GM19324 (cell line): ENCODE data around the gene TMEM63C.

ENCODE experiments used
- ATAC-seq: cut with Tn5 transposase; IDR thresholded peaks from one replicate; pipeline ENCODE4 v1.9.1; 2021; ENCODE audit warnings: mild to moderate bottlenecking, moderate library complexity; ENCODE audit not compliant: unreplicated experiment, low FRiP score

The TMEM63C gene

DNA sequence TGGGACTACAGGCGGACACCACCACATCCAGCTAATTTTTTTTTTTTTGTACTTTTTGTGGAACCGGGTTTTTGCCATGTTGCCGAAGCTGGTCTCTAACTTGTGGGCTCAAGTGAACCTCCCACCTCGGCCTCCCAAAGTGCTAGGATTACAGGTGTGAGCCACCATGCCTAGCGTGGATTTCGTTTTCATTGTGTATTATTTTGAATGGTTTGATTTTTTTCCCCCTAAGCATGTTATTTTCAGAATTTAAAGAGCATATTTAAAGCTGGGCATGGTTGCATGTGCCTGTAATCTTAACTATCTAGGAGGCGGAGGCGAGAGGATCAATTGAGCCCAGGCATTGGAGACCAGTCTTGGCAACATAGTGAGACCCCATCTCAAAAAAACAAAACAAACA lies 13.1 kb downstream of the TMEM63C start:
- no peak for ATAC-seq

DNA sequence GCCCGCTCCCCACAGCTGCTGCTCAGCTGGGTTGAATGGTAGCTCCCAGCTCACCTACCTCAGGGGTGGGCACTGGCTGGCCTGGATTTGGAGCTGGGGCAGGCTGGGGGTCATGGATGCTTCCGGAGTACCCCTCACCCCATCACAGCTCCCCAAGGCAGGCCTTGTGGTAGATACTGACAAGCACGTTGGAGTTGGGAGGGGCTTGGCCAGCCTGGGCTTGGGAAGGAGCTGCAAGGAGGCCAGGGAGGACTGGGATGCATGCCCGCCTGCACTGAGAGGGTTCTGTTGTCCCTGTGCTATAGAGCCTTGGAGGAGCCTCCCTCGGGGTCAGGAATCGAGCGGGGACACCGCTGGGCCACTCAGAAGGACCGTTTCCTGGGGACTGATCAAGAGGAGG lies 14.2 kb downstream of the TMEM63C start:
- no peak for ATAC-seq

DNA sequence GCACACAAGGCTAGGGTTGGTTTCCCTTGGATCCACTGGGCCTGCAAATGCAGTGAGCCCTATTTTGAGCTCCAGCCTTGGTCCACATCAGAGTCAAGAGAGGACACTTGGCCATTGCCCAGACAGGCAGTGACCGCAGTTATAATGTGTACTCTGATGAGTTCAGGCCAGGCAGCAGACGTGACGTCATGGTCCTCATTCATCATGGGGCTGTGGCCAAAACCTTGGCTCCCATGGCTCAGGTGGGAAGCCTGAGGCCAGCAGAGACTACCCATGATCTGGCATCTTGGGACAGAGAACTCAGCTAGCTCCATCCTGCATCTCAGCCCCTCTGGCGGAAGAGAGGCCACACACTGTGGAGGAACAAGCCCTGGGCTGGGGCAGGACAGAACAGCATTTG lies 16.4 kb downstream of the TMEM63C start:
- no peak for ATAC-seq

DNA sequence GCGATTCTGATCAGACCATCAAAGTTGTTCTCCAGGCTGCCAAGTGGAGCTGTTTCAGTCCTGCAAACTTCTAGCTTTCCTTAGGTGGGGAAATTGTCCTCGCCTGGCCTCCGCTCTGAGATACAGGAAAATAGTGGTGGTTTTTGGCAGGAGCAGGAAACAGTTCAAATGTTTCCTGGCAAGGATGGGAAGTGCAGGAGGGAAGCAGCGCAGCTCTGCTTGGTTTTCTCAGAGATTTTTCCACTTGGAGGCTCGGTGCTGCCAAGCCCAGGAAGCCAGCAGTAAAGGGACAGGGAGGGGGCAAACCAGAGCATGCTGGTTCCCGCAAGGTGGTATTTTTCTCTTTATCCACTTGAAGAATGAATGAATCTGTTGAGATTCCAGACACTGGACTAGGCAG lies 17.0 kb downstream of the TMEM63C start:
- no peak for ATAC-seq

- ATAC-seq: no peak
Measured at GRCh38 chr14:77199590-77199989, 18.0 kb downstream of the TMEM63C start.

- no peak for ATAC-seq
Measured at GRCh38 chr14:77200406-77200985, 18.9 kb downstream of the TMEM63C start.

GRCh38 chr14:77201696-77202095 lies 20.1 kb downstream of the TMEM63C start:
- no peak for ATAC-seq

DNA sequence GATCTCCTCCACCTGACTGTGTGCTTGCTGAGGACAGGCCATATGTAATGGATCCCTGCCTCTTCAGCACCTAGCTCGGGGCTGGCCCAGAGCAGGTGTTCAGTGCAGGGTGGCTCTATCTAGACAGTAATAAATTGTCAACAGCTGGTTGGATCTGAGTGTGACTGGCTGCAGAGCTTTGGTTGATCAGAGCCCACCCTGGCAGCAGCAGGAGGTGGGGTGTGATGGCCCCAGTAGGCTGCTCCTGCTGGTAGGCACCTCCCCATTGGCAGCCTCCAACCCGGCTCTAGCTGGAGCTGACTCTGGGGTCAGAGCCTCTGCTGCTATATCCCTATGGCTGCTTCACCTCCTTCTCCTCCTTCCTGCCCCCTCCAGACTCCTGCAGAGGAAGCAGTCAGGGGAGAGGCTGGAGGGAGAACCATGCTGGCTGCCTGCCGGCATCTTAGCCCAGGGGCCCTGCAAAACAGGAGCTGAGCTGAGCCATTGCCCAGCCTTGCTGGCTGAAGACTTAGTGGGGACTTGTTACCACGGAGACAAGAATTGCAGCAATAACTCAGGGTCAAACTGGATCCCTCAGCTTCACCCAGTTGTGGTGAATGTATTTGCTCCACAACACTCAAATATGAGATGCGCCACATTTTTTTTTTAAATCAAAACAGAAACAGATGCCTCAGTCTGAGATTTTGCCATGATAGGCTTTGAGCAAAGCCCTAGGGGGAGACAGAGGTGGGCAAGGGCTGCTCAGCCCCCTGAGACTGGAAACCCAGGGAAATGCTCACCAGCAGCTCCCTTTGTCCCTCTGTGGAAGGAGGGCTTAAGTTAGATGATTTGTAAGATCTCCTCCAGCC lies 22.2 kb downstream of the TMEM63C start:
- ATAC-seq: no peak

DNA sequence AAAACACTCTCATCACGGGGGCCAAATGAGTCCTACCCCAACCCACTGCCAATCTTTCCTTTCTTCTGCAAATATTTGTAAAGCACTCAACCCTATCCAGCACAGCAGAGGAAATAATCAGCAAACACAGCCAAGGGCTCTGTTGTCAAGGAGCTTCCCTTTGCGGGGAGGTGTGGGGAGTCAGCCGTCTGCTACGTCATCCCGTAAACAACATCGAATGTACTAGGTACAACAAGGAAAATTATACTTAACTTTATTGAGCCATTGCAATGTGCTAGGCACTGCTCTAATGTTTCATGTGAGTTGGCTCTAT lies 22.8 kb downstream of the TMEM63C start:
- no peak for ATAC-seq

DNA sequence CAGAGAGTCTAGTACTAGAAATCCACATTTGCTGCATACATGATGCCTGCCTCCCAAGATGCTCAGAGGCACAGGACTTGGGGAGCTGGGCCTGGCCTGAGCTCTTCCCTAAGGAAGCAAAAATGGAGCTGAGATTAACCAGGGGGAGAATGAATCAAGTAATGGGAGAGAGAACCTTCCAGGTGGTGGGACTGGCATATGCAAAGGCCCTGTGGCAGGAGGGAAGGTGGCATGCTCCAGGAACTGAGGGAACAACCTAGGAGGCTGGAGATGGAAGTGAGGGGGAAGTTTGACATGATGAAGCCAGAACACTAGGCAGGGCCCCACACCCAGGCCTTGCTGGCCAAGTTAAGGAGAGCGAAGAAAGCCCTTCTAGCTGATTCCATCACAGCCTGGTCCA lies 23.3 kb downstream of the TMEM63C start:
- ATAC-seq: no peak

GRCh38 chr14:77205566-77205965 lies 24.0 kb downstream of the TMEM63C start:
- ATAC-seq: no peak

DNA sequence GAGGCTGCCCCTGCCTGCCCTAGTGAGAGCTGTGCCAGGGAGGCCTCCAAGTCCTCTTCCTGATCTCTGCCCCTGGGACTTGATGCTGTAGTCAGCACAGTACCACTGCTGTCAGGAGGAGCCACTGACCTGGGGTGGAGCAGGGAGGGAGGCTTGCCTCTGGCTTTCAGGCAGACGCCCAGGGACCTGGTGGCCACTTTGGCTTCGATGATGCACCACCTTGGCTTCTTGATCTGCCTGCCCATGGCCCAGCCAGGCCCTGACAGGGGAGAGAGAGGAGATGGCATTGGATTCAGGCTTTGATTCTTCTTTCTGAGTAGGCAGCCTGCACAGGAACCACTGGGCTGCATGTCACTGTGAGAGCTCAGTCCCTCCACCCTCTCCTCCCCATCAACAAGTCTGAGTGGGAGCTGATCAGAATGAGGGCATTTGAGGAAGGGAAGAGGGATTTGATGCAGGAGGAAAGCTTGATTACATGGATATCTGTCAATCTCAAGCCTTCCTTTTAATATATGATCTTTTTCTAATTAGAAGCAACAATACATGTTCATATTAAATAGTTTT lies 24.7 kb downstream of the TMEM63C start:
- ATAC-seq: no peak

GRCh38 chr14:77206877-77207389 lies 25.3 kb downstream of the TMEM63C start:
- no peak for ATAC-seq

GRCh38 chr14:77208291-77208978 lies 26.8 kb downstream of the TMEM63C start:
- no peak for ATAC-seq

DNA sequence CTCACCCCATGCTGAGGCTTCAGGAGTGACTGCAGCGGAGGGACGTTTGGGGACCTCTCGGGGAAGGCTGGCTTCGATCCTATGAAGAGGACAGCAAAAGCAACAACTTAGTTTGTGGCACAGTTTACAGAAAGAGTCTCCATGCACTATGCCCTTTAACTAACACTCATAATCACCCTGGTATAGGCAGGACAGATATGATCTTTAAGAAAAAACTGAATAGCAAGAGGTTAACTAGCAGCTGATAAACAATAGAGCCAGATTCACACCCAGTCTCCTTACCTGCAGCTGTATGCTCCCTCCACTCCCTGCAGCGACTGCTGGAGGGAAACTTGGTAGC lies 27.4 kb downstream of the TMEM63C start:
- ATAC-seq: no peak

GRCh38 chr14:77212097-77212870 lies 30.7 kb downstream of the TMEM63C start:
- ATAC-seq: no peak

- ATAC-seq: no peak
Measured at GRCh38 chr14:77212943-77213678, 31.5 kb downstream of the TMEM63C start.

DNA sequence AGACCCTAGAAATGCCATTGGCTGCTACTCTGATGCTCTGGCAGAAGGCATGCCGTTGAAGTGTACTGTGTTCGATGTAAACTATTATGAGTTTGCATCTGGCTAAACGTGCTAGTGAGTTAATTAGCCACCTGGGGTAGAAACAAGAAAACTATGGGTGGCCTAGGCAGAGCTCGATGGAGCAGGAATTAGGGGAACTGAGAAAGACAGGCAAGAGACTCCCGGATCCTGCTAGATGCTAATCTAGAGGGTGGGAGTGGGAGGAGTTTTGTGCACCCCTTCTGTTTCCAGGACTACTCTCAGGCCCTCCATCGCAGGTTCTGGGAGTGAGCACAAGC lies 32.0 kb downstream of the TMEM63C start:
- no peak for ATAC-seq

GRCh38 chr14:77214216-77214615 lies 32.6 kb downstream of the TMEM63C start:
- no peak for ATAC-seq

GRCh38 chr14:77217551-77217950 lies 36.0 kb downstream of the TMEM63C start:
- no peak for ATAC-seq
